Dermis microvascular lymphatic vessel endothelial cell (primary cell): Measurements from ENCODE around the gene PGLYRP2. TPM values are rescaled to one million over a fixed set of nuclear protein-coding genes. Genes with fewer than 3 reads are reported as not detected.

Experiments
- DNase-seq, 2 donors: peaks; one replicate each; pipeline versions ENCODE4 v3.0.0 to v3.0.0-alpha.2; 2010; ENCODE audit warnings: low read depth in 2 of 2
- total RNA-seq: library from RNA; depleted of rRNA; stranded (reverse); fragments of >200 nt; gene quantifications from 2 replicates; pipeline ENCODE4 v1.2.1, GENCODE V29; 2014

Gene PGLYRP2
- total RNA-seq, 1 donor from 2014 or later = not detected

GRCh38 chr19:15427350-15427700, 52.0 kb downstream of the PGLYRP2 start:
- DNase-seq = no peak

GRCh38 chr19:15426485-15427349, 52.6 kb downstream of the PGLYRP2 start:
- DNase-seq = no peak

GRCh38 chr19:15425321-15425950, 53.9 kb downstream of the PGLYRP2 start:
- no peak for DNase-seq

GRCh38 chr19:15424692-15425272, 54.5 kb downstream of the PGLYRP2 start:
- no peak for DNase-seq

- no peak for DNase-seq
Measured at GRCh38 chr19:15424121-15424520, 55.2 kb downstream of the PGLYRP2 start.

- DNase-seq = no peak
Measured at GRCh38 chr19:15423130-15423529, 56.2 kb downstream of the PGLYRP2 start.

- no peak for DNase-seq
Measured at GRCh38 chr19:15422296-15423075, 56.8 kb downstream of the PGLYRP2 start.

- no peak for DNase-seq
Measured at GRCh38 chr19:15421721-15422260, 57.5 kb downstream of the PGLYRP2 start.

GRCh38 chr19:15421136-15421695, 58.1 kb downstream of the PGLYRP2 start:
- DNase-seq = no peak

GRCh38 chr19:15419413-15420025, 59.8 kb downstream of the PGLYRP2 start:
- DNase-seq = peak in 1 of 2 donors; percentile 24

Other genes with a start within 250 kb of the PGLYRP2 start
- gene EPHX3, start 247.1 kb downstream of the PGLYRP2 start, total RNA-seq = under 0.01 TPM in 1 of 2 replicates, not detected in the other
- 7.4 and 11.5 TPM in 2 replicates for gene BRD4, start 147.0 kb downstream of the PGLYRP2 start, total RNA-seq
- gene AKAP8, start 99.7 kb downstream of the PGLYRP2 start, total RNA-seq = 12.8 and 13.9 TPM in 2 replicates
- 33.0 and 41.5 TPM in 2 replicates for gene AKAP8L, start 60.5 kb downstream of the PGLYRP2 start, total RNA-seq
- gene WIZ, start 29.5 kb downstream of the PGLYRP2 start, total RNA-seq = 4.4 and 9.2 TPM in 2 replicates
- 14.4 and 14.8 TPM in 2 replicates for gene RASAL3, start 15.0 kb downstream of the PGLYRP2 start, total RNA-seq
- gene CYP4F22, start 29.0 kb upstream of the PGLYRP2 start, total RNA-seq = not detected in 2 replicates
- not detected in 2 replicates for gene CYP4F8, start 135.7 kb upstream of the PGLYRP2 start, total RNA-seq
- gene CYP4F3, start 161.4 kb upstream of the PGLYRP2 start, total RNA-seq = not detected in 2 replicates
- gene CYP4F12, start 193.6 kb upstream of the PGLYRP2 start, total RNA-seq = not detected in 2 replicates
- gene OR10H2, start 248.5 kb upstream of the PGLYRP2 start, total RNA-seq = not detected in 2 replicates